PC-3 (cell line): ENCODE measurements around the gene SLC47A2. TPM values are rescaled to one million over a fixed set of nuclear protein-coding genes. Genes with fewer than 3 reads are reported as not detected.

Experiments used
- ATAC-seq: fragments of 200-7000 bp; cut with Tn5 transposase; 2 replicates; pipeline ENCODE4 v1.9.1; 2020; ENCODE audit warnings: mild to moderate bottlenecking, moderate library complexity
- BruUV-seq: library from RNA; stranded (reverse); fragments of 400-500 nt; replicated peaks from 2 replicates; lab custom pipeline; 2021; lab: Mats Ljungman, UMichigan
- CTCF ChIA-PET: fragments of 300-600 bp; sonication (Branson Sonifier 250); formaldehyde crosslinking; loops from one replicate; lab custom pipeline; 2022; ENCODE audit warnings: antibody characterized with exemption; lab: Charles Lee
- POLR2A ChIA-PET: fragments of 300-600 bp; sonication (Branson Sonifier 250); formaldehyde crosslinking; loops from one replicate; lab custom pipeline; 2022; ENCODE audit warnings: antibody characterized with exemption; ENCODE audit not compliant: unreplicated experiment; lab: Charles Lee
- DNase-seq: peaks from one replicate; pipeline ENCODE4 v3.0.0-alpha.2; 2015
- H2AFZ ChIP-seq: fragments of 300-600 bp; sonication (generic); 2 replicates; pipeline ENCODE4 v1.6.0; 2016; ENCODE audit warnings: antibody characterized with exemption, low read length
- H3F3A ChIP-seq: fragments of 300-600 bp; sonication (generic); one replicate; pipeline ENCODE4 v1.6.0; 2017; ENCODE audit warnings: antibody characterized with exemption, low read length, control low read depth, mild to moderate bottlenecking; ENCODE audit not compliant: unreplicated experiment
- H3K27ac ChIP-seq: fragments of 300-600 bp; sonication (generic); 2 replicates; pipeline ENCODE4 v1.5.1; 2016; ENCODE audit warnings: mild to moderate bottlenecking, low read length
- H3K27me3 ChIP-seq: fragments of 300-600 bp; sonication (generic); 2 replicates; pipeline ENCODE4 v1.6.1; 2016; ENCODE audit warnings: low read length, mixed read lengths
- H3K36me3 ChIP-seq: fragments of 300-600 bp; sonication (generic); 2 replicates; pipeline ENCODE4 v1.6.1; 2016; ENCODE audit warnings: low read depth, mixed run types, low read length, mixed read lengths
- H3K4me1 ChIP-seq: fragments of 300-600 bp; sonication (generic); 2 replicates; pipeline ENCODE4 v1.5.1; 2016; ENCODE audit warnings: low read length; ENCODE audit not compliant: insufficient read depth
- H3K4me2 ChIP-seq: fragments of 300-600 bp; sonication (generic); 2 replicates; pipeline ENCODE4 v1.6.0; 2016; ENCODE audit warnings: low read length
- H3K4me3 ChIP-seq: fragments of 300-600 bp; sonication (generic); 2 replicates; pipeline ENCODE4 v1.5.1; 2016; ENCODE audit warnings: mild to moderate bottlenecking, low read length, mixed read lengths
- H3K79me2 ChIP-seq: fragments of 300-600 bp; sonication (generic); 2 replicates; pipeline ENCODE4 v1.6.1; 2017; ENCODE audit warnings: low read length, mixed read lengths
- H3K9ac ChIP-seq: fragments of 300-600 bp; sonication (generic); 2 replicates; pipeline ENCODE4 v1.6.0; 2016; ENCODE audit warnings: mild to moderate bottlenecking, low read length
- H3K9me2 ChIP-seq: fragments of 300-600 bp; sonication (generic); replicated peaks from 2 replicates; pipeline ENCODE4 v1.6.1; 2016; ENCODE audit warnings: mixed run types, low read length, mixed read lengths
- H3K9me3 ChIP-seq: fragments of 300-600 bp; sonication (generic); 2 replicates; pipeline ENCODE4 v1.6.1; 2016; ENCODE audit warnings: low read length, mixed read lengths
- H4K20me1 ChIP-seq: fragments of 300-600 bp; sonication (generic); 2 replicates; pipeline ENCODE4 v1.6.1; 2016; ENCODE audit warnings: low read length, mixed read lengths
- EZH2 ChIP-seq: fragments of 300-600 bp; sonication (generic); IDR thresholded peaks from one replicate; pipeline ENCODE4 v1.6.1; 2017; ENCODE audit warnings: antibody characterized with exemption, mild to moderate bottlenecking, low read length; ENCODE audit not compliant: unreplicated experiment
- EZH2phosphoT487 ChIP-seq: fragments of 300-600 bp; sonication (generic); IDR thresholded peaks from 2 replicates; pipeline ENCODE4 v1.6.1; 2018; ENCODE audit warnings: mild to moderate bottlenecking, antibody characterized with exemption, low read length, borderline replicate concordance
- intact Hi-C: fragments of 100-400 bp; cut with micrococcal nuclease; formaldehyde crosslinking; loops from 2 replicates; pipeline ENCODE4 v1.9.0; 2023
- total RNA-seq: library from RNA; depleted of rRNA; stranded (reverse); fragments of >200 nt; gene quantifications from 2 replicates; pipeline ENCODE4 v1.2.3, GENCODE V29; 2014
- TF ChIP-seq, protein P1 (sequence below): fragments of 300-600 bp; sonication (generic); conservative IDR thresholded peaks from 2 replicates; pipeline ENCODE4 v1.5.1; 2017; ENCODE audit warnings: antibody characterized with exemption, low read depth, mild to moderate bottlenecking, low read length

SLC47A2 gene
- total RNA-seq, 1 experiment from 2014 or later, result not detected

GRCh38 chr17:19738073-19738449, 21.7 kb upstream of the SLC47A2 start:
- ATAC-seq (no peak), DNase-seq (no peak)
- Histone ChIP-seq H2AFZ (no peak overlapping the region), H3K4me2 (no peak overlapping the region), H3K9ac (no peak overlapping the region), H4K20me1 (no peaks in the 10 kb centered on the region), H3F3A (no peaks in the 10 kb centered on the region), H3K4me3 (no peak overlapping the region), H3K9me3 (no peaks in the 10 kb centered on the region), H3K79me2 (no peaks in the 10 kb centered on the region), H3K9me2 (no peaks in the 10 kb centered on the region), H3K4me1 (no peaks in the 10 kb centered on the region), H3K36me3 (no peaks in the 10 kb centered on the region), H3K27me3 (no peaks in the 10 kb centered on the region), H3K27ac (no peak overlapping the region)
- ChIA-PET POLR2A (no interaction called here), CTCF (no interaction called here)
- TF ChIP-seq EZH2phosphoT487, result no peak
- TF ChIP-seq EZH2, result no peak
- TF ChIP-seq, protein P1, sequence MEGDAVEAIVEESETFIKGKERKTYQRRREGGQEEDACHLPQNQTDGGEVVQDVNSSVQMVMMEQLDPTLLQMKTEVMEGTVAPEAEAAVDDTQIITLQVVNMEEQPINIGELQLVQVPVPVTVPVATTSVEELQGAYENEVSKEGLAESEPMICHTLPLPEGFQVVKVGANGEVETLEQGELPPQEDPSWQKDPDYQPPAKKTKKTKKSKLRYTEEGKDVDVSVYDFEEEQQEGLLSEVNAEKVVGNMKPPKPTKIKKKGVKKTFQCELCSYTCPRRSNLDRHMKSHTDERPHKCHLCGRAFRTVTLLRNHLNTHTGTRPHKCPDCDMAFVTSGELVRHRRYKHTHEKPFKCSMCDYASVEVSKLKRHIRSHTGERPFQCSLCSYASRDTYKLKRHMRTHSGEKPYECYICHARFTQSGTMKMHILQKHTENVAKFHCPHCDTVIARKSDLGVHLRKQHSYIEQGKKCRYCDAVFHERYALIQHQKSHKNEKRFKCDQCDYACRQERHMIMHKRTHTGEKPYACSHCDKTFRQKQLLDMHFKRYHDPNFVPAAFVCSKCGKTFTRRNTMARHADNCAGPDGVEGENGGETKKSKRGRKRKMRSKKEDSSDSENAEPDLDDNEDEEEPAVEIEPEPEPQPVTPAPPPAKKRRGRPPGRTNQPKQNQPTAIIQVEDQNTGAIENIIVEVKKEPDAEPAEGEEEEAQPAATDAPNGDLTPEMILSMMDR, result no peak
- no TSS peak for BruUV-seq
- intact Hi-C loops, result no loop called here

DNA sequence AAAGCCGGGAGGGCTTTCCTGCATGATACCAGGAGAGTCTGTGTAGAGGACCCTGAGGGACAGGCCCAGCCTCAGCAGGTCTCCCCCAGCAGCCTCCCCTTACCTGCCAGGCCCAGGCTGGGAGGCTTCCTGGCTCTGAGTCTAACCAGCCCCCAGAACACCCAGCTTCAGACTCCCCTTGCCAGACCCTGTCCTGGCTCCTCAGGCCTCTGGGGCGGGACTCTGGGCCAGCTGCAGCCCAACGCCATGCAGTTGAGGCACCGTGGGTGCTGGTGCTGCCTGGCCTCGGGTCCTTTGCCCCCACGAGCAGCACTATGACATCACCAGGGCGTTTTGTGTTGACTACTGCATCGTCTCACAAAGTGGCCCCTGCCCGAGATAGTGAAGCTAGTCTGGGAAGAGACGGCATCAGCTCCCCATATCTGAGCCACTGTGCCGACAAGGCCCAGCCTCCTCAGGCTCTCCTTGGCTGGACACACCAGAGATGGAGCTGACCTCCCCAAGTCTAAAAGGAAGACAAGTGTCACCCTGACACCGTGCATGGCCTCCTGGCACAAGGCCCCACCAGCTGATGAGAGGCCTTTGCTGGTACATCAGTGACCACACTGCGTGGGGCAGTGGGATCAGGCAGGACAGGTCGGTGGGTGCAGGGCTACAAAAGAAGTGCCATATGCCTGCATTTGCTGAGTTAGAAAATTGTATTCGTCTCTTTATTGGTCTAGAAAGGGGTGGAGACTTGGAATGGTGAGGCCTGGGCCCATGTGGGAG, 21.1 kb upstream of the SLC47A2 start:
- ChIA-PET POLR2A (no interaction called here), CTCF (no interaction called here)
- intact Hi-C loops, result no loop called here
- H3K9me2 ChIP-seq, result no peaks in the 10 kb centered on the region
- H3F3A ChIP-seq, result no peaks in the 10 kb centered on the region
- no peaks in the 10 kb centered on the region for H4K20me1 ChIP-seq
- no peaks in the 10 kb centered on the region for H3K9me3 ChIP-seq
- H3K36me3 ChIP-seq, result no peaks in the 10 kb centered on the region
- no peak overlapping the region for H3K4me2 ChIP-seq
- no peaks in the 10 kb centered on the region for H3K79me2 ChIP-seq
- no TSS peak for BruUV-seq
- no peak for DNase-seq
- no peaks in the 10 kb centered on the region for H3K27me3 ChIP-seq
- no peaks in the 10 kb centered on the region for H3K4me1 ChIP-seq
- H2AFZ ChIP-seq, result no peak overlapping the region
- no peak overlapping the region for H3K27ac ChIP-seq
- TF ChIP-seq, protein P1, result no peak
- no peak for TF ChIP-seq EZH2
- TF ChIP-seq EZH2phosphoT487, result no peak
- H3K9ac ChIP-seq, result no peak overlapping the region
- ATAC-seq, result no peak
- no peak overlapping the region for H3K4me3 ChIP-seq

DNA sequence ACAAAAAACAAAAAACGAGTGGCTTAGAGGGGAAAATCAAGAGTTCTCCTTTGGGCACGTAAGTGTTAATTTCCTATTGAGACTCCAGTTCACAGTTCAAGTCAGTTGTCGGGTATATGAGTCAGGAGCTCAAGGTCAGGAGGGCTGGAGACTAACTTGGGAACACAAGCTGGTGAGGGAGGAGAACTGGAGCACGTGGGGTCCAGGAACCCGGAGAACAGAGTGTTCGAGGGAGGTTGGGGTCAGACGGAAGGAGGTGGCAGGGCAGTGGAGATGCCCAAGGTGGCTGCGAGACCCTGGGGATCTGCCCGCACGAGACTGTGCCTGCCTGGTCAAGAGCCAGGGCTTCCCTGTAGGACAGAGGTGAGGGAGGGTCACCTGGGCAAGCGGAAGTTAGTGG, 19.7 kb upstream of the SLC47A2 start:
- CTCF ChIA-PET, result no interaction called here
- intact Hi-C loops, result no loop called here
- no peak overlapping the region for H2AFZ ChIP-seq
- no peak overlapping the region for H3K9ac ChIP-seq
- H3K4me1 ChIP-seq, result no peaks in the 10 kb centered on the region
- H3K27me3 ChIP-seq, result no peaks in the 10 kb centered on the region
- no peak overlapping the region for H3K4me2 ChIP-seq
- no peaks in the 10 kb centered on the region for H3K9me3 ChIP-seq
- H4K20me1 ChIP-seq, result no peaks in the 10 kb centered on the region
- H3K27ac ChIP-seq, result no peak overlapping the region
- DNase-seq (no peak), ATAC-seq (no peak)
- H3F3A ChIP-seq, result no peaks in the 10 kb centered on the region
- POLR2A ChIA-PET, result interaction anchor here (0.5 kb wide), 1 partner anchor 89 kb away, joined by 7 read pairs; no protein-coding TSS in a partner anchor
- TF ChIP-seq EZH2, result no peak
- no TSS peak for BruUV-seq
- H3K36me3 ChIP-seq, result no peaks in the 10 kb centered on the region
- no peak overlapping the region for H3K4me3 ChIP-seq
- H3K79me2 ChIP-seq, result no peaks in the 10 kb centered on the region
- no peaks in the 10 kb centered on the region for H3K9me2 ChIP-seq
